ENCODE data around the gene MACF1. TPM values are rescaled to one million over a fixed set of nuclear protein-coding genes. Genes with fewer than 3 reads are reported as not detected.
"Not testable (repeated sequence)": the region's sequence is repeated elsewhere in the genome, so short reads cannot be mapped to it uniquely, and the experiment has no call there.

The MACF1 gene
- total and polyA plus RNA-seq, 4 donors = 69.1 to 966 (median 233) TPM

- ATAC-seq (ENCODE audit: insufficient read depth, low FRiP score) = no peak
- 35 to 72% methylated on average over 3 to 5 of the region's 5 CpGs for WGBS, 2 donors
These were observed 293.1 kb downstream of the MACF1 start for GRCh38 chr1:39497585-39497984.

GRCh38 chr1:39498096-39498710, 293.7 kb downstream of the MACF1 start:
- WGBS, 2 donors = 79 to 96% methylated on average over 8 to 9 of the region's 9 CpGs
- H3K36me3 ChIP-seq (ENCODE audit: control insufficient read depth in 4 of 4, insufficient read depth in 4 of 4, low read length in 4 of 4); H3K9ac ChIP-seq (ENCODE audit: insufficient read depth in 1 of 2, low read length in 2 of 2); H3K27ac ChIP-seq (ENCODE audit: low read depth in 1 of 2, low read length in 1 of 2); H3K9me3 ChIP-seq (ENCODE audit: control insufficient read depth in 4 of 4, insufficient read depth in 3 of 4, low read length in 3 of 4); H3K4me3 ChIP-seq; ATAC-seq (ENCODE audit: insufficient read depth, low FRiP score); H3K27me3 ChIP-seq (ENCODE audit: control insufficient read depth in 3 of 3, insufficient read depth in 3 of 3, low read length in 2 of 3): not testable (repeated sequence)
- peak; percentile 59 to 76 (median 67) for DNase-seq
- H3K4me1 ChIP-seq (ENCODE audit: control insufficient read depth in 5 of 5, insufficient read depth in 5 of 5, low read length in 5 of 5) = peaks cover 0 to 12% (median 5%) of the 10 kb centered on the region in 5 donors

More at GRCh38 chr1:39497585-39497984, 293.1 kb downstream of the MACF1 start:
- DNase-seq = no peak
- TF ChIP-seq CTCF (IDR thresholded peaks at IDR 0.05; ENCODE audit: control extremely low read depth, extremely low read depth) = no peak
- H3K9ac ChIP-seq (ENCODE audit: insufficient read depth in 1 of 2, low read length in 2 of 2) = no peak overlapping the region
- H3K27ac ChIP-seq (ENCODE audit: low read depth in 1 of 2, low read length in 1 of 2) = no peak overlapping the region
- peaks cover 0 to 12% (median 8%) of the 10 kb centered on the region in 3 donors for H3K27me3 ChIP-seq (ENCODE audit: control insufficient read depth in 3 of 3, insufficient read depth in 3 of 3, low read length in 2 of 3)
- no peaks in the 10 kb centered on the region for H3K9me3 ChIP-seq (ENCODE audit: control insufficient read depth in 4 of 4, insufficient read depth in 3 of 4, low read length in 3 of 4)
- no peak overlapping the region for H3K4me3 ChIP-seq
- no peaks in the 10 kb centered on the region for H3K36me3 ChIP-seq (ENCODE audit: control insufficient read depth in 4 of 4, insufficient read depth in 4 of 4, low read length in 4 of 4)
- H3K4me1 ChIP-seq (ENCODE audit: control insufficient read depth in 5 of 5, insufficient read depth in 5 of 5, low read length in 5 of 5) = peaks cover 0 to 12% (median 5%) of the 10 kb centered on the region in 5 donors

- not testable (repeated sequence) for H3K9ac ChIP-seq (ENCODE audit: insufficient read depth in 1 of 2, low read length in 2 of 2); H3K4me3 ChIP-seq; H3K27ac ChIP-seq (ENCODE audit: low read depth in 1 of 2, low read length in 1 of 2); DNase-seq; H3K9me3 ChIP-seq (ENCODE audit: control insufficient read depth in 4 of 4, insufficient read depth in 3 of 4, low read length in 3 of 4); ATAC-seq (ENCODE audit: insufficient read depth, low FRiP score); H3K36me3 ChIP-seq (ENCODE audit: control insufficient read depth in 4 of 4, insufficient read depth in 4 of 4, low read length in 4 of 4); H3K27me3 ChIP-seq (ENCODE audit: control insufficient read depth in 3 of 3, insufficient read depth in 3 of 3, low read length in 2 of 3)
- peaks cover 0 to 12% (median 5%) of the 10 kb centered on the region in 5 donors for H3K4me1 ChIP-seq (ENCODE audit: control insufficient read depth in 5 of 5, insufficient read depth in 5 of 5, low read length in 5 of 5)
- WGBS, 2 donors = 90 to 95% methylated on average over 9 to 12 of the region's 15 CpGs
These were observed 294.3 kb downstream of the MACF1 start for GRCh38 chr1:39498821-39499220.

- 68 to 79% methylated on average over 5 of the region's 5 CpGs for WGBS, 2 donors
- no peaks in the 10 kb centered on the region for H3K9me3 ChIP-seq (ENCODE audit: control insufficient read depth in 4 of 4, insufficient read depth in 3 of 4, low read length in 3 of 4)
- H3K27me3 ChIP-seq (ENCODE audit: control insufficient read depth in 3 of 3, insufficient read depth in 3 of 3, low read length in 2 of 3) = no peaks in the 10 kb centered on the region
- peak; percentile 73 to 84 (median 77) for DNase-seq
- H3K9ac ChIP-seq (ENCODE audit: insufficient read depth in 1 of 2, low read length in 2 of 2) = no peak overlapping the region
- H3K4me3 ChIP-seq = no peak overlapping the region
- no peak overlapping the region for H3K27ac ChIP-seq (ENCODE audit: low read depth in 1 of 2, low read length in 1 of 2)
- peaks cover 0 to 12% (median 5%) of the 10 kb centered on the region in 5 donors for H3K4me1 ChIP-seq (ENCODE audit: control insufficient read depth in 5 of 5, insufficient read depth in 5 of 5, low read length in 5 of 5)
- TF ChIP-seq CTCF (IDR thresholded peaks at IDR 0.05; ENCODE audit: control extremely low read depth, extremely low read depth) = no peak
- H3K36me3 ChIP-seq (ENCODE audit: control insufficient read depth in 4 of 4, insufficient read depth in 4 of 4, low read length in 4 of 4) = no peaks in the 10 kb centered on the region
- no peak for ATAC-seq (ENCODE audit: insufficient read depth, low FRiP score)
These were observed 295.2 kb downstream of the MACF1 start for GRCh38 chr1:39499668-39500067.
